GM18858 (cell line): ENCODE measurements around the gene CDIPT.
A peak's percentile ranks its signal among the peaks of the same experiment; 100 is the strongest.
"Not testable (repeated sequence)": the region's sequence is repeated elsewhere in the genome, so short reads cannot be mapped to it uniquely, and the experiment has no call there.

Source experiments
- ATAC-seq: cut with Tn5 transposase; IDR thresholded peaks from one replicate; pipeline ENCODE4 v1.9.1; 2021; ENCODE audit not compliant: unreplicated experiment

Gene CDIPT

GRCh38 chr16:29833219-29833618, 29.8 kb downstream of the CDIPT start:
- not testable (repeated sequence) for ATAC-seq

- ATAC-seq: no peak
Observed at GRCh38 chr16:29831490-29831889, 31.5 kb downstream of the CDIPT start.

- no peak for ATAC-seq
Observed at GRCh38 chr16:29830774-29831173, 32.3 kb downstream of the CDIPT start.

GRCh38 chr16:29826342-29826695, 36.7 kb downstream of the CDIPT start:
- no peak for ATAC-seq

- no peak for ATAC-seq
Observed at GRCh38 chr16:29825145-29826044, 37.6 kb downstream of the CDIPT start.

GRCh38 chr16:29824589-29825144, 38.4 kb downstream of the CDIPT start:
- ATAC-seq: no peak

GRCh38 chr16:29821643-29822115, 41.3 kb downstream of the CDIPT start:
- ATAC-seq: no peak

- ATAC-seq: no peak
Observed at GRCh38 chr16:29820730-29821642, 42.0 kb downstream of the CDIPT start.

- ATAC-seq: no peak
Observed at GRCh38 chr16:29820271-29820701, 42.7 kb downstream of the CDIPT start, which contains the start of gene MVP. TSS of gene MVP (plus strand) at chr16:29820462. CDS start at chr16:29830550, 10,088 bp downstream.

- no peak for ATAC-seq
Observed at GRCh38 chr16:29819506-29819905, 43.5 kb downstream of the CDIPT start.

- ATAC-seq: no peak
Observed at GRCh38 chr16:29818082-29818481, 44.9 kb downstream of the CDIPT start.

- ATAC-seq: no peak
Observed at GRCh38 chr16:29816694-29817441, 46.2 kb downstream of the CDIPT start.

GRCh38 chr16:29815793-29816693, 47.0 kb downstream of the CDIPT start, which contains the start of gene PAGR1:
TSS of gene PAGR1 (plus strand) at chr16:29816152. CDS start at chr16:29816526, 374 bp downstream.
- ATAC-seq: peak; percentile 48

- no peak for ATAC-seq
Observed at GRCh38 chr16:29815032-29815721, 47.8 kb downstream of the CDIPT start.

GRCh38 chr16:29814592-29814991, 48.4 kb downstream of the CDIPT start:
- ATAC-seq: no peak

GRCh38 chr16:29813644-29814562, 49.1 kb downstream of the CDIPT start:
- no peak for ATAC-seq

- no peak for ATAC-seq
Observed at GRCh38 chr16:29812754-29813643, 50.0 kb downstream of the CDIPT start.
